ENCODE measurements around the gene GRPEL2.

Gene GRPEL2

DNA sequence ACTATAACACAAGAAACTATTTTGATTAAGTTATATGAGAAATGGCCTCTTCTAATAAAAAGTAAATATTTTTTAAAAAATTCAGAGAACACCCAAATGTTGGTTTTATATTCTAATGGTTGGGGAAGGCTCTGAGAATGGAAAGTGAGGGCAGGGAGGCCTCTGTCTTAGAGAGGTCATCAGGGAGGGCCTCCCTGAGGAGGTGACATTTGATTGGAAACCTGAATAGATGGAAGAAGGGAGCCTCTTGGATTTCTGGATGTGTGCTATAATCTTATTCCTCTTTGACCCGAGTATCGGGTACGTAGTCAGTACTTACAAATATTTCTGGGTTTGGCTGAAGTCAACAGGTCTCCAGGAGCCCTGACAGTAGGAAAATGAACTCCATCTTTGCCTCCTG lies 26.1 kb upstream of the GRPEL2 start:
- no peak for DNase-seq (ENCODE audit: low spot score)

DNA sequence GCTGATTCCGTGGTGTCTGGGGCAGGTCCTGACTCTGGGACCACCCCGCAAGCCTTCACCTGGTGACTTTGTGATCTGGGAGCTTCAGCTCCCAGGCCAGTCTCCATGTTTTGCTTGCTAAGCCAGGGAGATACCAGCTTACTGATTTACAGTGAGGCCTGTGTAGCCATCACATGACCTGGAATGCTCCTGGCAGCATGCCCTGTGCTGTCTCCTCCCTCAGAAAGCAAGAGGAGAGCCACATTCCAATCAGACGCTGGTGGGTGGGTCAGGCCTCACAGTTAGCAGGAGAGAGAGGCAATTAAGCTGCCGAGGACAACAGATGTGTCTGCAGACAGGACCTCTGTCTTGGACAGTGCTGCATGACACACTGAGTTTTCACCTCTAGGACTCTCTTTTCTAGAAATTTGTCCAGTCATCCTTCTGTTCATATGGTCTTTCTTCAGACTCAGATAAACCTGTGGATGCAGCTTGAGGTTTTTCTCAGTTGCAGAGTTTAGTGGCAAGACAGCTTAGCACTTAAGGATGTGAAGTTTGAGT lies 24.4 kb upstream of the GRPEL2 start:
- peak; percentile 68 for DNase-seq (ENCODE audit: low spot score)

DNA sequence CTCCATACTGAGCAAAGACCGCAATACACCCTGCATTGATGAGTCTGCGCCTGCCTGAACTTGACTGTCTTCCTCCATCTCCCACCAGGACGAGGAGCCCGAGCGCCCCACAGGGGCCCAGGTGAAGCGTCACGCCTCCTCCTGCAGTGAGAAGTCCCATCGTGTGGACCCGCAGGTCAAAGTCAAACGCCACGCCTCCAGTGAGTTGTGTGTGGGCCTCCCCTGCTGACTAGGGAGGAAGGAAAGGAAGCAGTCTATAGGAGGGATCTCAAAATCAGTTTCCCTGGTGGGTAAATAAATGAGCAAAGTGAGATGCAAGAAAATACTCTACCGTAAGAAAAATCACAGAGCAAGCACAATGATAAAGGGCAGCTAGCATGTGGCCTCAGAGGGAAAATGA lies 22.8 kb upstream of the GRPEL2 start:
- no peak for DNase-seq (ENCODE audit: low spot score)

- DNase-seq (ENCODE audit: low spot score) = no peak
Measured at GRCh38 chr5:149323210-149323609, 22.1 kb upstream of the GRPEL2 start.

GRCh38 chr5:149323621-149324205 lies 21.6 kb upstream of the GRPEL2 start:
- DNase-seq (ENCODE audit: low spot score) = no peak

- DNase-seq (ENCODE audit: low spot score) = no peak
Measured at GRCh38 chr5:149324641-149325040, 20.7 kb upstream of the GRPEL2 start.

GRCh38 chr5:149325166-149325735 lies 20.0 kb upstream of the GRPEL2 start:
- DNase-seq (ENCODE audit: low spot score) = no peak

GRCh38 chr5:149325894-149326293 lies 19.4 kb upstream of the GRPEL2 start:
- DNase-seq (ENCODE audit: low spot score) = no peak

GRCh38 chr5:149326611-149327010 lies 18.7 kb upstream of the GRPEL2 start:
- peak; percentile 60 for DNase-seq (ENCODE audit: low spot score)

GRCh38 chr5:149328177-149328576 lies 17.1 kb upstream of the GRPEL2 start:
- no peak for DNase-seq (ENCODE audit: low spot score)

- DNase-seq (ENCODE audit: low spot score) = no peak
Measured at GRCh38 chr5:149333711-149334443, 11.4 kb upstream of the GRPEL2 start.

DNA sequence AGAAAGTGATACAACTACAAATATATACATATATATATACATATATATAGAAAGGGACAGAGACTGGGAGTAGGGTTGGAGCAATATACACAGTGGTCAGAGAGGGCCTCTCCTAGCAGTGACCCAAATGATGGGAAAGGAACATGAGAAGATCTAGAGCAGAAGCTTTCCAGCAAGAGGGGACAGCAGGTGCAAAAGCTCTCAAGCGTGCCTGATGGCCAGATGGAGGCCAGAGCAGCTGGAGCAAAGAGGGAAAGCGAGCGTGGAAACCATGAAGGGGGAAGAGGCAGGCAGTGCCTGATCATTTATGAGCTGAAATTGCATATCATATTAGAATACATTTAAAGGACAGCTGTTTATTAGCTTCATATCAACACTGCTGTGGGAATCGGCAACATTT lies 7.6 kb upstream of the GRPEL2 start:
- DNase-seq (ENCODE audit: low spot score) = no peak

DNA sequence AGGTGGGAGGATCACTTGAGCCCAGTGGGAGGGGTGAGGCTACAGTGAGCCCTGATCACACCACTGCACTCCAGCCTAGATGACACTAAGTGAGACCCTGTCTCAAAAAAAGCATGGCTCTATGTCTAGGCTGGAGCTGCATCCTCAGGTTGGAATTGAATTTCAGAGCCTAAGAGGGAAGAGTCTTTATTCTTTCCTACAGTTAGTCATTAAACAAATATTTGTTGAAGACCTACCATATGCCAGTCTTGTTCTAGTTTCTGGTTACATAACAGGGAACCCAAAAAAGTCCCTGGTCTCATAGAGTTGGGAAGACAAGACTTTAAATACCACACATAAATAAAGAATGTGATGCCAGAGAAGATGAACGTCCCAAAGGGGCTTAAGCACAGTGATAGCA lies 6.9 kb upstream of the GRPEL2 start:
- no peak for DNase-seq (ENCODE audit: low spot score)

- DNase-seq (ENCODE audit: low spot score) = no peak
Measured at GRCh38 chr5:149340920-149341319, 4.4 kb upstream of the GRPEL2 start.

DNA sequence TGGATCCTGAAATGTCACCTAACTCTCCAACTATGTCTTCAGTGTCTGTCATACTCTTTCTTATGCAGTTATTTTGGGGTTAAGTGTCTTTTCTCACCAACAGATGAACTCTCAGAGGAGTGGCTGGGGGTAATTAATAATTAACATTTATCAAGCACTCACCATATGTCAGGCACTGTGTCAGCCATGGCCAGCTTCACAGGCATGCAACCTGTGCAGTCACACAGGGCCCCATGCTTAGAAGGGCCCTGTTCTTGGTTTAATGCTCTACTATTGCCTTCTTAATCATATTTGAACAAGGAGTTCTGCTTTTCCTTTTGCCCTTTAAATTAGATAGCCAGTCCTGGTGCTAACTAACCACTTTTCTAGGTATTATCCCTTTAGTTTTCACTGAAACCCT lies 3.4 kb upstream of the GRPEL2 start:
- DNase-seq (ENCODE audit: low spot score) = no peak

GRCh38 chr5:149344151-149344550 lies 1.1 kb upstream of the GRPEL2 start:
- DNase-seq (ENCODE audit: low spot score) = no peak

GRCh38 chr5:149345892-149346222 lies 558 bp downstream of the GRPEL2 start:
- peak; percentile 31 for DNase-seq (ENCODE audit: low spot score)

DNA sequence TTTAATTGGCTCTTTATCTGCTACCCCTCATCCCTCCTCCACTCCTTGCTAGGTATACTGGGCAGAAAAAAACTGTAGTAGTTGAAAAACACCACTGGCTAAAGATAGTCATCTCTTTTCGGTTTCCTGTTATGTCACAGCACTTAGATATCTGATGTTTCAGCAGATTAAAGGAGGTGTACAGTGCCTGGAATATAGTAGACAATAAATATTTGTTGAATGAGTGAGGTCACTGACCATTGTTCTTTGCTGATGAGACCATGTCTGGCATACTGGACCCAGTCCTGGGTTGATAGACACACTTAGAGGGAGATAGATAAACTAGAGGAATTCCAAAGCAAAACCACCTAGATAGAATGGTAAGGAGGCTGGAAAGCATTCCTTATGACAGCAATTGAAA lies 3.2 kb downstream of the GRPEL2 start:
- no peak for DNase-seq (ENCODE audit: low spot score)

- no peak for DNase-seq (ENCODE audit: low spot score)
Measured at GRCh38 chr5:149349382-149349781, 4.1 kb downstream of the GRPEL2 start.

DNA sequence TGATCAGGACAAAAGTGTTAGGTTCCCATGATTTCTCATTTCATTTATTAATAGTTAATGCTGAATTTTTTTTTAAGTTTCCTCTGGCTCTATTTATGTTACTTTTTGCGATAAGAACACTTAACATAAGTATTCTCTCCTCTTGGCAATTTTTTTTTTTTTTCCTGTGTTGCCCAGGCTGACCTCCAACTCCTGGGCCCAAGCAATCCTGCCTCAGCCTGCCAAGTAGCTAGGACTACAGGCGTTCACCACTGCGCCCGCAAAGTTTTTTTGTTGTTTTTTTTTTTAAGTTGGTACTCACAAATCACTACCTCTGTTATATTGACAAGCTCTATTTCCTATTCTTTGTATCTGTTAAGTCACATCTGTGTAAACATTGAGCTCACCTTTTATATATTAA lies 6.9 kb downstream of the GRPEL2 start:
- DNase-seq (ENCODE audit: low spot score) = no peak

GRCh38 chr5:149353911-149354310 lies 8.6 kb downstream of the GRPEL2 start:
- no peak for DNase-seq (ENCODE audit: low spot score)

DNA sequence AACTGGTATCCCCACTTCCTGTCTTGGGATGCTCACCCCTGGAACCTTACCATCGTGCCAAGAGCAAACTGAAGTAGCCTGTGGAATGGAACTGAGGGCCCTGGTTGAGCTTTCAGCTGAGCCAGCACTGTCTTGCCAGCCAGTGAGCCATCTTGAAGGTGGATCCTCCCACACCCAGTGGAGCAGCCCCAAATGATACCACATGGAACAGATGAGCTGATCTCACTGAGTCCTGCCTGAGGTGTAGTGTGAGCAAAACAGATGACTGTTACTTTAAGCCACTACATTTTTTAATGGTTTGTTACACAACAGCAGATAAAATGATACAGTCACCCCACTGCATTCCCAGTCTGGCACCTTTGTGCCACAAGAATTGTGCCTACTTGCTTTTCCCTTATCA lies 10.4 kb downstream of the GRPEL2 start:
- no peak for DNase-seq (ENCODE audit: low spot score)

DNA sequence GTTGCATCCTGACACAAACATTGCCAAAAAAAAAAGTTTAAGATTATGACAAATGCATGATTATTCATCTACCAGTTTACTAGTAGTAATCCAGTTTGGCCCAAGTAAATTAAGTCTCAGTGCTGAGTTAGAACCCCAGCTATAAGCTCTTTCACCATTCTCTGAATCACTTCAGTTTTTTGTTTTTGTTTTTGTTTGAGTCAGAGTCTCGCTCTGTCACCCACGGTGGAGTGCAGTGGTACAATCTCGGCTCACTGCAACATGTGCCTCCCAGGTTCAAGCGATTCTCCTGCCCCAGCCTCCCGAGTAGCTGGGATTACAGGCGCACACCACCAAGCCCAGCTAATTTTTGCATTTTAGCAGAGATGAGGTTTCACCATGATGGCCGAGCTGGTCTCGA lies 11.1 kb downstream of the GRPEL2 start:
- DNase-seq (ENCODE audit: low spot score) = no peak

Data from D341Med (cell line).